GM23338 (cell line): ENCODE data around the gene EFCAB10.

Experiments used
- CREB1 ChIP-seq: fragments of 250-450 bp; sonication (Bioruptor Pico); IDR thresholded peaks from 2 replicates; pipeline ENCODE4 v1.5.0; 2020; ENCODE audit warnings: low read depth, mild to moderate bottlenecking, moderate library complexity
- CTCF ChIP-seq, 2 experiments: fragments of 200-600 bp in 1 of 2; sonication (generic) in 1 of 2; conservative IDR thresholded peaks; 2 replicates each; pipeline versions ENCODE4 v1.5.1 to v1.6.1; 2016 to 2017; ENCODE audit warnings: antibody characterized with exemption in 2 of 2, low read depth in 2 of 2, mild to moderate bottlenecking in 2 of 2, moderate library complexity in 1 of 2
- EZH2 ChIP-seq: fragments of 200-600 bp; sonication (generic); IDR thresholded peaks from one replicate; pipeline ENCODE4 v1.8.0; 2017; ENCODE audit warnings: antibody characterized with exemption, mild to moderate bottlenecking, low read depth; ENCODE audit not compliant: unreplicated experiment
- STAT1 ChIP-seq: IDR thresholded peaks from one replicate; pipeline ENCODE4 v1.6.1; 2016; ENCODE audit warnings: antibody characterized with exemption; ENCODE audit not compliant: unreplicated experiment

DNA sequence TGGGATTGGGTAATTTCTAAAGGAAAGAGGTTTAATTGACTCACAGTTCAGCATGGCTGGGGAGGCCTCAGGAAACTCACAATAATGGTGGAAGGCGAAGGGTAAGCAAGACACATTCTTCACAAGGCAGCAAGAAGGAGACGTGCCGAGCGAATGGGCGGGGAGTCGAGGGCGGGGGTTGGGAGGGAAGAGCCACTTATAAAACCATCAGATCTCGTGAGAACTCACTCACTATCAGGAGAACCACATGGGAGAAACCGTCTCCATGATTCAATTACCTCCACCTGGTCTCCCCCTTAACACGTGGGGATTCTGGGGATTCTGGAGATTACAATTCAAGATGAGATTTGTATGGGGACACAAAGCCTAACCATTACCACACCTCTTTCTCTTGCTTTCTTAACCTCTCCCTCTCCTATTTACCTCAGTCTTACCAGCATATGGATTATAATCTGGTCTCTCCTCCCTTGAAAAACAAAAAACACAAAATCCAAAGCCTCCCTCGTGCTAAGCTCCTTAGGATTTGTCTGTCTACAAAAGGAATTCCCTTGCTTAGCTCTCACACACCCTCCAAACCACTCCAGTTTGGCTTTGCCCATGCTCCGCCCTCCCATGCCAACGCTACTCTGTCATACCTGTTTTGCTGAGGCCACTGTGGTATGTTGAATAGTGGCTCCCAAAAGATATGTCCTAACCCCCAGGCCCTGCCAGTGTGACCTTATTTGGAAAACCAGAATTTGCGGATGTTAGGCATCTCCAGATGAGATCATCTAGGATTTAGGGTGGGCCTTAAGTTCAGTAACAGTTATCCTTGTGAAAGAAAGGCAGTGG is 19.6 kb upstream of the EFCAB10 start:
- TF ChIP-seq CTCF (conservative IDR thresholded peaks at IDR 0.05; ENCODE audit: low read depth in 2 of 2) (no peak), CREB1 (CRISPR knock-in tag) (no peak), STAT1 (no peak), EZH2 (no peak)
